Right lobe of liver (tissue), 6 donors: ENCODE data around the gene ENOX1. TPM values are rescaled to one million over a fixed set of nuclear protein-coding genes. Genes with fewer than 3 reads are reported as not detected.

Experiments
- ATAC-seq, 4 donors: fragments of 200-7000 bp; cut with Tn5 transposase; one replicate each; pipeline ENCODE4 v1.9.1; 2020; ENCODE audit warnings: mild to moderate bottlenecking in 4 of 4, moderate library complexity in 4 of 4
- DNase-seq, 3 donors: peaks; one replicate each; pipeline ENCODE4 v3.0.0-alpha.2; 2020
- H3K27ac ChIP-seq, 3 donors: fragments of 200-600 bp; one replicate each; pipeline ENCODE4 v1.8.0; 2022
- H3K27me3 ChIP-seq, 2 donors: fragments of 200-600 bp; one replicate each; pipeline ENCODE4 v1.8.0; 2022
- H3K36me3 ChIP-seq, 4 donors: fragments of 200-600 bp; sonication (generic) in 1 of 4; one replicate each; pipeline versions ENCODE4 v1.5.1 to v1.8.0; 2017 to 2022; ENCODE audit warnings: control low read depth in 1 of 4
- H3K4me1 ChIP-seq, 4 donors: fragments of 200-600 bp; sonication (generic) in 1 of 4; one replicate each; pipeline versions ENCODE4 v1.5.1 to v1.8.0; 2017 to 2022; ENCODE audit warnings: control low read depth in 1 of 4
- H3K4me3 ChIP-seq, 3 donors: fragments of 200-600 bp; one replicate each; pipeline ENCODE4 v1.8.0; 2022
- H3K9me3 ChIP-seq, 4 donors: fragments of 200-600 bp; sonication (generic) in 1 of 4; one replicate each; pipeline versions ENCODE4 v1.5.1 to v1.8.0; 2017 to 2022; ENCODE audit warnings: control low read depth in 1 of 4
- POLR2A ChIP-seq: fragments of 450-650 bp; IDR thresholded peaks from one replicate; pipeline ENCODE4 v1.6.1; 2017; ENCODE audit warnings: antibody characterized with exemption, mild to moderate bottlenecking
- WGBS: methylation state at CpG from one replicate; pipeline ENCODE4 v1.1.6; 2018; ENCODE audit warnings: low coverage, low lambda C conversion rate; ENCODE audit not compliant: insufficient coverage; ENCODE audit errors: missing lambda C conversion rate; 5-methylcytosine and 5-hydroxymethylcytosine counted together
- intact Hi-C, 2 donors: fragments of 100-400 bp; cut with DNase I; formaldehyde crosslinking; loops; one replicate each; pipeline versions ENCODE4 v1.11.2 to v1.14.1; 2022
- total RNA-seq, 6 experiments: library from RNA; depleted of rRNA in 2 of 6; stranded (reverse); fragments of >200 nt in 2 of 6; fragmentation: NEBNext Ultra II Directional in 3 of 6; extraction: Animal tissue kit (Norgen Biotek cat#: 25700) in 3 of 6; gene quantifications; one replicate each; pipeline versions ENCODE4 v1.1.0 to v1.2.4, GENCODE V29; 2016 to 2023
- TF ChIP-seq, protein P1 (sequence below), 4 donors: fragments of 200-600 bp in 3 of 4; fragments of 450-650 bp in 1 of 4; IDR thresholded peaks; one replicate each; pipeline versions ENCODE4 v1.5.1 to v1.8.0; 2016 to 2022; ENCODE audit warnings: antibody characterized with exemption in 4 of 4, mild to moderate bottlenecking in 2 of 4
- donor health status: DM: no; HTN: yes; CAD: no.
- donor health status: DM: no; HTN: no; CAD: no.
- donor health status: DM: no; HTN: no; CAD: no.
- donor health status: DM: no; HTN: yes; CAD: no.
- donor health status: DM: no; HTN: yes; CAD: no.

ENOX1 gene
- total RNA-seq, 6 experiments from 2014 or later, result 0.07 to 0.16 TPM; not detected in 4

DNA sequence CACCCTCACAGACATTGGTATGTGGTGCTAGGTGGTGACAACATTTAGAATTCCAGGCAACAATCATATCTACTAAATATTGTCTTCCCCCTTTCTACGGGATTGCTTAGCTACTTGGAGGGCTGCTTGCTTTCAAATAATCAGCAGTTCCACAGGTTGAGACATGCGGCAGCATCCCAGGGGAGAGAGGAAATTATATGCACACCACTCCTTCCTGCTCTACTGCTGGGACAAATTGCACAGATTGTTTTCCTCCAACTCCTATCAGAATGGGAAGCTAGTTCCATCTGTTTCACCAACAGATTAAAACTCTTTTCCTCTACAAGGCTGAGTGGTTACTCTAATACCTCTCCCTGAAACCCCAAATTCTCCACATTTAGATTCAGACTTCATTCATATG lies 488.0 kb downstream of the ENOX1 start:
- 60% methylated on average over 1 of the region's 2 CpGs for WGBS
- intact Hi-C loops, result no loop called here

DNA sequence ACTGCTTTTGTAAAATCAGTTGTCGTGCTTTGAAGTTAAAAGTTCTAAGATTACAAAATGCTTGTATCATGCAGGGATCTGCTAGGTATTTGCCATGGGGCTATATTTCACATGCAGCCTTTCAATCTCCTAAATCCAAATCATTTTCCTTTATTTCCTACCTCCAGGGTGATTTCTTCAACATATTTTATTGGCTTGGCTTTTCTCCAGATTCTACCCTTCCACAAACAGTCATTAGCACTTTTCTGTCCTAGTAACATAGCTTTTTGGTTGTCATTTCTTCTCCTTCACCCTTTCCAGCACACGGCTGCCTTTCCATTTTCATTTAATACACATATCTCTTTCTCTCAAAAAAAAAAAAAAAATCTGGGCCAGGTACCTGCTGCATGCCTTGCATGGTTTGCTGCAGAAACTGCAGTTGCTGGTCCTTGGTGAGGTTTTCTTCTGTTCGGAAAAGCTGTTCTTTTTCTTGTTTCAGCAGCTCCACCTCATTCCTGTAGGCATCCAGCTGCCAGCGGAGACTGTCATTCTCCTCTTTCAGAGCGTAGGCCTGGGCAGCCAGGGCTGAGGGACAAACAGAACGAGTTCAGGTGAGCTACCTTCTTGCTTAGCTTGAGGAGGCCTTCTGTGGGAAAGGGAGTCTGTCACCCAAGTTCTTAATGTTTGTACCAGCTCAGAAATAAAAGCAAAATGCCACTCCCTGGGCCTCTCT lies 488.6 kb downstream of the ENOX1 start:
- Histone ChIP-seq H3K4me1 (no peaks in the 10 kb centered on the region), H3K27me3 (no peaks in the 10 kb centered on the region), H3K27ac (no peak overlapping the region), H3K9me3 (no peaks in the 10 kb centered on the region), H3K4me3 (no peak overlapping the region), H3K36me3 (no peaks in the 10 kb centered on the region)
- intact Hi-C loops, result no loop called here
- TF ChIP-seq, protein P1, sequence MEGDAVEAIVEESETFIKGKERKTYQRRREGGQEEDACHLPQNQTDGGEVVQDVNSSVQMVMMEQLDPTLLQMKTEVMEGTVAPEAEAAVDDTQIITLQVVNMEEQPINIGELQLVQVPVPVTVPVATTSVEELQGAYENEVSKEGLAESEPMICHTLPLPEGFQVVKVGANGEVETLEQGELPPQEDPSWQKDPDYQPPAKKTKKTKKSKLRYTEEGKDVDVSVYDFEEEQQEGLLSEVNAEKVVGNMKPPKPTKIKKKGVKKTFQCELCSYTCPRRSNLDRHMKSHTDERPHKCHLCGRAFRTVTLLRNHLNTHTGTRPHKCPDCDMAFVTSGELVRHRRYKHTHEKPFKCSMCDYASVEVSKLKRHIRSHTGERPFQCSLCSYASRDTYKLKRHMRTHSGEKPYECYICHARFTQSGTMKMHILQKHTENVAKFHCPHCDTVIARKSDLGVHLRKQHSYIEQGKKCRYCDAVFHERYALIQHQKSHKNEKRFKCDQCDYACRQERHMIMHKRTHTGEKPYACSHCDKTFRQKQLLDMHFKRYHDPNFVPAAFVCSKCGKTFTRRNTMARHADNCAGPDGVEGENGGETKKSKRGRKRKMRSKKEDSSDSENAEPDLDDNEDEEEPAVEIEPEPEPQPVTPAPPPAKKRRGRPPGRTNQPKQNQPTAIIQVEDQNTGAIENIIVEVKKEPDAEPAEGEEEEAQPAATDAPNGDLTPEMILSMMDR (IDR thresholded peaks at IDR 0.05), result no peak
- no peak for TF ChIP-seq POLR2A
- no peak for ATAC-seq
- no peak for DNase-seq
- 71% methylated on average over 5 of the region's 6 CpGs for WGBS

More for the DNA sequence above, 488.0 kb downstream of the ENOX1 start:
- Histone ChIP-seq H3K9me3 (no peaks in the 10 kb centered on the region), H3K4me3 (no peak overlapping the region), H3K4me1 (no peaks in the 10 kb centered on the region), H3K27ac (no peak overlapping the region), H3K27me3 (no peaks in the 10 kb centered on the region), H3K36me3 (no peaks in the 10 kb centered on the region)
- no peak for TF ChIP-seq POLR2A
- TF ChIP-seq, protein P1 (IDR thresholded peaks at IDR 0.05), result no peak
- ATAC-seq (no peak), DNase-seq (no peak)

DNA sequence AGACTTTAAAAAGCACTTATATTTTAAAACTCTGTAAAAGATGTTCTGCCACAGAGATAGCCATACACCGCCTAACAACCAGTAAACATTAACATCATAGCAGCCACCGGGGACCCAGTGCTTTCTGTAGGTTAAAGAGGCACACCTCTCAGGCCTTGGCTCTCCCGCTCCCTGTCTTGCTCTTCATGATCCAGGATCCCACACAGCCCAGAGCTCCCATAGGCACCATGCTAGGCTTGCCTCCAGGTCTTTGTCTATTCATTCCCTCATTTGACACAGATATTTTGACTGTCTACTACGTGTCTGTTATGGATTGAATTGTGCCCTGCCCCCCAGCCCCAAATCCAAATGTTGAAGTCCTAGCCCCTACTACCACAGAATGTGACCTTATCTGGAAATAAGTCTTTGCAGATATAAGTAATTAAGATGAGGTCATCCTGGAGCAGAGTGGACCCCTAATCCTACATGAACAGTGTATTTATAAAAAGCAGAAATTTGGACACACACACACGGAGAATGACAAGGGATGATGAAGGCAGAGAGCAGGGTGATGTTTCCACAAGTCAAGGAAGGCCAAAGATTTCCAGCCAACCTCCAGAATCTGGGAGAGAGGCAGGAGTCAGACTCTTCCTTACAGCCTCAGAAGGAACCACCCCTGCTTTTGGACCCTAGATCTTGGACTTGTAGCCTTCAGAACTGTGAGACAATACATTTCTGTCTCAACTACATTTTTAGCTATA lies 490.8 kb downstream of the ENOX1 start:
- ATAC-seq, result no peak
- intact Hi-C loops, result no loop called here
- 69% methylated on average over 5 of the region's 5 CpGs for WGBS
- Histone ChIP-seq H3K36me3 (no peaks in the 10 kb centered on the region), H3K4me1 (no peaks in the 10 kb centered on the region), H3K9me3 (no peaks in the 10 kb centered on the region), H3K27me3 (no peaks in the 10 kb centered on the region), H3K4me3 (no peak overlapping the region), H3K27ac (no peak overlapping the region)
- no peak for DNase-seq
- TF ChIP-seq POLR2A, result no peak
- TF ChIP-seq, protein P1 (IDR thresholded peaks at IDR 0.05), result no peak

DNA sequence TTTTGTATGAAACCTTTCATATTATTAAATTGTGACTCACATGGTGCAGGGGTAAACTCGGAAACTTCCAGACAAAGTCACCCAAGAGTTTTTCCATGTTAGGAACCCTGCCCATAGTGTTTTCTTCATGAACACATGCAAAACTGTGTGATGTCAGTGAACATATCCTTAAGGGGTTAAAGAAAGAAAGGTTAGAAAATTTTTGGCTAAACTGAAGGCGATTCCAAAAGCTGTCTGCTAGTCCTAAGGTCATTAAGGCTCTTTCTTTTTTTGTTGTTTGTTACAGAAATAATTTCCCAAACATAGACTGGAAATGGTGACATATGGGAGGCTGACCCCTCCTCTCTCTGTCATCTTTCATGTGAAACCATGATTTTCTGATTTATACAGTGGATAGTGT lies 491.5 kb downstream of the ENOX1 start:
- H3K36me3 ChIP-seq, result no peaks in the 10 kb centered on the region
- H3K4me1 ChIP-seq, result no peaks in the 10 kb centered on the region
- no peak for DNase-seq
- no peak for TF ChIP-seq POLR2A
- TF ChIP-seq, protein P1 (IDR thresholded peaks at IDR 0.05), result no peak
- intact Hi-C loops, result no loop called here
- no peaks in the 10 kb centered on the region for H3K27me3 ChIP-seq
- no peak overlapping the region for H3K4me3 ChIP-seq
- no peak overlapping the region for H3K27ac ChIP-seq
- no peak for ATAC-seq
- no peaks in the 10 kb centered on the region for H3K9me3 ChIP-seq
- WGBS, result 33% methylated on average over 2 of the region's 2 CpGs
